Stimulated activated naive CD8-positive, alpha-beta T cell treated with anti-CD3 and anti-CD28 coated beads, Interleukin-15, Interleukin-2, amounts not matched to agents 100 U/mL and 50 U/mL, for 24 hours (primary cell): ENCODE measurements around the gene BCL7A.
"Not testable (repeated sequence)": the region's sequence is repeated elsewhere in the genome, so short reads cannot be mapped to it uniquely, and the experiment has no call there.

Source experiments
- ATAC-seq: fragments of 150-1000 bp; cut with Tn5 transposase; one replicate; pipeline ENCODE4 v1.10.0; 2021
- DNase-seq: peaks from one replicate; pipeline ENCODE4 v3.0.0; 2021

The BCL7A gene

DNA sequence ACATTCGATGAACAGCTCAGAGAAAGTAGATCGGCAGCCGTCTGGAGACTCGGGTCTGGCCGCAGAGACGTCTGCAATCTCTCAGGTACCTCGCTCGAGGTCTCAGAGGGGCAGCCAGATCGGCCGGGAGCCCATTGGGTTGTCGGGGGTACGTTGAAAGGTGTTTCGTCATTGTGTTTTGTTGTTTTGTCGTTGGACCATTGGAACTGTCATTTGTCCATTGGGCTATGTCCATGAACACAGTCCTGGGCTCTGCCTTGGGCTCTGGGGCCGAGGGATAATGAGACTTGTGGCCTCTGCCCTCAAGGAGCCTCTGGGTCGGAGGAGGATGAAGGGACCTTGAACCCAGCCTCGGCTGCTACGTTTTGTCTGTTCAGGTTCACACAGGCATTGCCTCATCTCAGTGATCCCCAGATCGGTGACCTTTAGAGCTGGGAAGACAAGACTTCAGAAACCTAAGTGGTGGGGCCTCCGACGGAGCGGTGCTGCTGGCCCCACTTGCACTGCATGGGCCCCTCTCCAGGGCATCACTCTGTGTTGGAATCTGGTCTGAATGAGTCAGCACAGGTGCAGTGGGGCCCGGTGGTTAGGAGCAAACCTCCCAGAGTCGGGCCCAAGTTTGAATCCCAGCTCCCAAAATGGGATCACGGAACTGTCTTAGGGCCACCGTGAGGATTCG lies 33.3 kb downstream of the BCL7A start:
- DNase-seq, result no peak

DNA sequence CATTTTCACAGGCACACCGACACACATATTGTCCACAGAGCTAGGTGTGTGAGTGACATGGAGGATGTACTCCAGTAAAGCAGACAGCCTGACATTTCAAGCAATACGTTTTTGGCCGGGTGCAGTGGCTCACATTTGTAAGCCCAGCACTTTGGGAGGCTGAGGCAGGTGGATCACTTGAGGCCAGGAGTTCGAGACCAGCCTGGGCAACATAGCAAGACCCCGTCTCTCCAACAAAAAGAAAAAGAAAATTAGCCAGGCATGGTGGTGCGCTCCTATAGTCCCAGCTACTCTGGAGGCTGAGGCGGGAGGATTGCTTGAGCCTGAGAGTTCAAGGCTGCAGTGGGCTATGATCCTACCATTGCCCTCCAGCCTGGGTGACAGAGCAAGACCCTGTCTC lies 34.7 kb downstream of the BCL7A start:
- ATAC-seq, result not testable (repeated sequence)

More for the DNA sequence above, 33.3 kb downstream of the BCL7A start:
- ATAC-seq, result no peak

DNA sequence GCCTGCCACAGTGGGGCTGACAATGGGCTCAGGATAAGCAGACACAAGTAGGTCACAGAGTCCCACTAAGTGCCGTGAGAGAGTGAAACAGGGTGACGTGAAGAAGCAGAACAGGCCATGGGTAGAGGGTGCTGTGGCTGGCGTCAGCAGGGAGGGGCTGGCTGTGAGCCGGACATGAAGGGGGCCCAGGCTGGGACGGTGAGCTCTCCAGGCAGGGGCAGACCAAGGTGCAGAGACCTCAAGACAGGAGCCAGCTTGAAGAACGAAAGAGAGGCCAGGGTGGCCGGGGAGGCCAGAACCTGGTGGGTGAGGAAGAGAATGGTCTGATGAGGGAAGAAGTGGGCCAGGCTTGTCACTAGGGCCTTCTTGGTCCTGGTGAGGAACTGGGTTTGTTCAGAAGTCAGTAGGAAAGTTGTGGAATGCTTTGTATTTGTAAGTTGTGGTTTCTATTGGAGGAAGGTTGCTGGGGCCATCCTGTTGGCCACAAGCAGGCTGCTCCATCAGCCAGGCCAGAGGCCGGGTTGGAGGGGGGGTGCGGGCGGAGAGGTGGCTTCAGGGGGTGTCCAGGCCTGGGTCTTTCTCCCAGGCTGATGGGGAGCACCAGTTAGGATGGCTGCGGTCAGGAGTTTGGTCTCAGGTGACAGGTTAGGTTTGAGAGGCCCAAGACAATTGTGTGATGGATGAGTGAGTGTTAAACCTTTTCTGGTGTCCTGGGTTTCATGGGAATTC lies 35.5 kb downstream of the BCL7A start:
- ATAC-seq, result no peak
- no peak for DNase-seq

More for the DNA sequence above, 34.7 kb downstream of the BCL7A start:
- not testable (repeated sequence) for DNase-seq

GRCh38 chr12:122057769-122058168 lies 36.1 kb downstream of the BCL7A start:
- no peak for DNase-seq
- no peak for ATAC-seq

DNA sequence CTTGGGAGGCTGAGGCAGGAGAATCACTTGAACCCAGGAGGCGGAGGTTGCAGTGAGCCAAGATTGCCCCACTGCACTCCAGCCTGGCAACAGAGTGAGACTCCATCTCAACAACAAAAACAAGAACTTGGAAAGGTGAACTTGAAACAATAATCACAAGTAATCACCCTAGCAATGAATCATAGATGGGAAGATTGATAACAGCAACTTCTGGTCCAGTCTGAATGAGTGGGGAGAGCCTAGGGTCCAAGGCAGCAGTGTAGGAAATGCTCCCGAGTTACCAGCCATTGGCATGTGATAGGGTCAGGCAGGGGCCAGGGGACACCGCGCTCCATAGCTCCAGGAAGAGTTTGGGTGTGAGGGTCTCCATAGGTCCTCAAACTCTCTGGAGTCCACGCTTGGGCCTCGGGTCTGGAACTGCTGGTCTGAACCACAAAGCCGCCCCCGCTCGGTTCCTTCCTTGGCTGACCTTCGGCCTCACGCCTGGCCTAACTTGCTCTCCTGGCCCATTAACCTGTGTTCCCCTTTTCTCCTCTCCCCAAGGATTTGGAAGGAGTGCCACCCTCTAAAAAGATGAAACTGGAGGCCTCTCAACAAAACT lies 37.0 kb downstream of the BCL7A start:
- ATAC-seq (no peak), DNase-seq (no peak)

DNA sequence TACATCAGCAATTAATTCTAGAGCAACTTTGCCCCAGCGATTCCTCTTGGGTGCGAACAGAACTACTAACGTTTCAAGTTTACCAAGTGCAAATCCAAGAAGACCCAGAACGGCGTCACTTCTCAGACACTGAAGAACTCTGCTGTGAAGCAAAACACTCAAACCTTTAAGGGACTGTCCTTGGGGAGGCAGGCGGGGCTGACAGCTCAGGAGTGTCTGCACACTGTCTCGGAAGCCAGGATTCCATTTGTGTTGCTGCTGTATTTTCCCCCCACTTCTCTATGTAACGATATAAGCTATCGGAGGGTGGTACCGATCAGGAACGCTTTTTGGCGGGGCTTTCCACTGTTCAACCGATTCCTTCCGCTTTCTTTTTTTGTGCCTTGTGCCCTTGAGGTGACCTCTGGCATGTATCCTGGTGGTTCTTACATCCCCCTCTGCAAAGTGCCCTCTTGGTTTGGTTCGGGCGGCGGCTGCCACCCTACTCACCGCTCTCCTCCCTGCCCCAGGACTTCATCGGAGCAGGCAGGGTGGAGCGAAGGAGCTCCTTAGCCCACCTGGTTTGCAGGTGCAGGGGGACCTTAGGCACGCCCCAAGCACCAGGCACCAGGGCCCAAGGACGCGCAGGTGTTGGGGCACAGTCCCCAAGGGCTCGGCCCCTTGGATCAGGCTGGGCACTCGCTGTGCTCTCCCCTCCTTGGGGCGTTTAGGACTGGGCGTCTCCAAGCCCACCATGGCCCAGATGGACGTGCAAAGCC lies 37.7 kb downstream of the BCL7A start:
- no peak for ATAC-seq
- no peak for DNase-seq

GRCh38 chr12:122060081-122060501 lies 38.4 kb downstream of the BCL7A start:
- ATAC-seq, result no peak
- DNase-seq, result no peak

DNA sequence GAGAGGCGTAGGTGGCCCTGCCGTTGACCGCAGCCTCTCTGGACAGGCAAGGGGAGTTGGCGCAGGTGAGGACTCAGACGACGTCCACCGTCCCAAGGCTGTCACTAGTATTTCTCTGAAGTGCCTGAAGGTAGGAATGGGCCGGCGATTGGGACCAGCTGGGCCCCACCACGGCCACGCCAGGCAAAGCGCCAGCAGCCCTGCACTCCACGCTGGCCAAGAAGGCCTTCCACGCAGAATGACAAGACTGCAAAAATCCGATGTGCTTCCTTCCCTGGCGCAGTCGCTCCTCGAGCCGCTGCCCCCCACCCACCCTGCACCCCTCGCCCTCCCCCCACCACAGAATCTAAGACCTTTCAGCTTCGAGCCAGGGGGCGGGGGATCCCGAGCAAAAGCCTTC lies 39.6 kb downstream of the BCL7A start:
- no peak for DNase-seq
- no peak for ATAC-seq

DNA sequence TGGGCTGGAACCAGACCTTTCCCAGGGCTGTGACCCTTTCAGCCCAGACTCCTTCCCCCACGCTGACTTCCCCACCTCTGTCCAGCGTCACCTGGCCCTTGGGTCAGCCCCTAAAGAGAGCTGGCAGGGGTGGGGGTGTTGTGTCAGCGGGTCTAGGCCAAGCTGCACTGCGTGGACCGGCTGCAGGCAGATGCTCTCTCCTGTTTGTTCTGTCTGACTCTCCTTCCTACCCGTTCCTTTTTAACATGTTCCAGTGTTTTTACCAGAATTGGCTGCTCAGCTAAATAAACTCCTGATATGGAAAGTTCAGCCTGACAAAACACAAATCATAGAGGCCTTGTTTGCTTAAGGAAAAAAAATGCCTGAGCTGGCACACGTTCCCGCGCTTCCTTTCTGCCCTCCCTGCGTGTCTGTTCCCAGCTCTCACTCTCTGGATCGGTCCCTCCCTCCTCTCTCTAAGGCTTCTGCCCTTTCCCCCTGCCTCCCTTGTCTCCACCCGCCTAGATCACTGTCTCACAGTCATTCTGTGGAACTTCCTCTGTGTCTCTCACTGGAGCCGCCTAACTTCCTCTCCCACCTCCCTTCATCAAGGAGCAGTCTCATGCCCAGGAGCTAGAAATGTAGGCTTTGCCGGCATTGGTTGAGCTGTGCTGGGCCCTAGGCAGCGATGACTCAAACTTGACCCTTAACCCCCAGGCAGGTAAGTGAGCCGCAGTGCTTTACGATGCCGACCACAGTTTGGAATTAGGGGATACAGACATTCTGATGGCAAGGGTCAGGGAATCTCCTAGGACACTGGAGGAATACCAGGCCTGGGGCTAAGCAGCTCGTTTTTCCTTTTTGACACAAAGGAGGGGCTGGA lies 41.4 kb downstream of the BCL7A start:
- DNase-seq, result no peak
- ATAC-seq, result no peak

- DNase-seq (no peak), ATAC-seq (no peak)
Observed at GRCh38 chr12:122063694-122064024, 42.0 kb downstream of the BCL7A start.

GRCh38 chr12:122064025-122064777 lies 42.5 kb downstream of the BCL7A start:
- peak; percentile 93 for ATAC-seq
- peak; percentile 66 for DNase-seq

DNA sequence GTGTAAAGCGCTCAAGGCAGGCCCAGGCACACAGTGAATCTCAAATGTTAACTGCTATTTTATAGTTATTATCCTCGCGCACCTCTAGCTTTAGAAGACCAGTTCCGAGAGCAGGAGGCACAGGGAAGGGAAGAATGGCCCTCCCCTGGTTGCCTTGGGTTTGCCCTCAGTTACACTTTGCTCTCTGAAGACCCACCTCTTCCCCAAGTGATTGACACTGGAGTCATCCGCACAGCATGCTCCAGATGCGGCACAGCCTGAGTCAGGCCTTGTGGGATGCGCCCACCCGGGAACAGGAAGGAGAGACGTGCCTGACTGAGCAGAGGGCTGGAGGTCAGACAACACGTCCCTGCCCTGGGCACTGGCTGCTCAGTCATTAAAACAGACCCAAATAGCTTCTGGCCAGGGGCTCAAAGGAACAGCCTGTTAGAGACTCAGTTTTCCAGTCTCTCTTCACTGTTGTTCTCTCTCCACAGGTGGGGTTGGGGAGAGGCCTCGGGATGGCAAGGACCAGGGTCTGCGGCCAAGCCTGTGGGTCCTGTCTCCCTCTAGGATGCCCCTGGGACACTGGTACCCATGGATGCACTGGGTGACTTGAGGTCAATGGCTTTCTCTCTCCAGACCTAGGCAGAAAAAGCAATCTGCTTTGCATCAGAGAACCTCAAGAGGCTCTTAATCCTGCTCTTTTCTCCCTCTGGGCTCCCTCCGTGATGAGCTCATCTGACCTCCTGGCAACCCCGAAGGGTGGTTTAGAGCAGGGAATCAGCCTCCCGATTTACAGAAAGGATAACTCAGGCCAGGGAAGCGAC lies 43.3 kb downstream of the BCL7A start:
- no peak for DNase-seq

DNA sequence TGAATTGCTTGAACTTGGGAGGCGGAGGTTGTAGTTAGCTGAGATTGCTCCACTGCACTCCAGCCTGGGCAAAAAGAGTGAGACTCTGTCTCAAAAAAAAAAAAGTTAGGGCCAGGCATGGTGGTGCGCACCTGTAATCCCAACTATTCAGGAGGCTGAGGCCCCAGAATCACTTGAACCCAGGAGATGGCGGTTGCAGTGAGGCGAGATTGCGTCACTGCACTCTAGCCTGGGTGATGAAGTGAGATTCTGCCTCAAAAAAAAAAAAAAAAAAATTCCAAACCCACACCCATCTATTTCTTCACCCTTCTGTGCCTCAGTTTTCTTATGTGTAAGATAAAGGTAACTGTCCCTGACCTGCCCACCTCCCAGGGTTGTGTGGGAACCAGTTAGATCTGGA lies 45.9 kb downstream of the BCL7A start:
- ATAC-seq (no peak), DNase-seq (no peak)

More for the DNA sequence above, 43.3 kb downstream of the BCL7A start:
- ATAC-seq, result no peak

GRCh38 chr12:122067966-122068365 lies 46.3 kb downstream of the BCL7A start:
- peak; percentile 60 for DNase-seq
- peak; percentile 42 for ATAC-seq

GRCh38 chr12:122072031-122072970 lies 50.6 kb downstream of the BCL7A start:
- no peak for DNase-seq

DNA sequence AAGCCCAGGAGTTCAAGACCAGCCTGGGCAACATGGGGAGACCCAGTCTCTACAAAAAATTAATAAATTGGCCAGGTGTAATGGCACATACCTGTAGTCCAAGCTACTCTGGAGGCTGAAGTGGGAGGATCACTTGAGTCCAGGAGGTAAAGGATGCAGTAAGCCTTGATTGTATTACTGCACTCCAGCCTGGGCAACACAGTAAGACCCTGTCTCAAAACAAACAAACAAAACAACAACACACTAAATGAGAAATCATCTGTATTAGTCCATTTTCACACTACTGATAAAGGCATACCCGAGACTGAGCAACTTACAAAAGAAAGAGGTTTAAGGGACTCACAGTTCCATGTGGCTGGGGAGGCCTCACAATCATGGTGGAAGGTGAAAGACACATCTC lies 52.1 kb downstream of the BCL7A start:
- no peak for ATAC-seq
- DNase-seq, result no peak

More at GRCh38 chr12:122072031-122072970, 50.6 kb downstream of the BCL7A start:
- ATAC-seq, result no peak

- ATAC-seq, result no peak
Observed at GRCh38 chr12:122076743-122077495, 55.2 kb downstream of the BCL7A start.

More at GRCh38 chr12:122076743-122077495, 55.2 kb downstream of the BCL7A start:
- no peak for DNase-seq
